Raji (cell line): Measurements from ENCODE around the gene PLEKHA5.

Source experiments
- POLR2A ChIP-seq: IDR thresholded peaks from 2 replicates; pipeline ENCODE4 v1.6.1; 2011; ENCODE audit warnings: low read depth, low read length, control low read depth; ENCODE audit not compliant: insufficient read depth

Gene PLEKHA5

GRCh38 chr12:19203013-19203412 is 73.5 kb downstream of the PLEKHA5 start:
- TF ChIP-seq POLR2A = no peak

- TF ChIP-seq POLR2A = no peak
Observed at GRCh38 chr12:19203539-19204506, 74.3 kb downstream of the PLEKHA5 start.

GRCh38 chr12:19205120-19205519 is 75.6 kb downstream of the PLEKHA5 start:
- TF ChIP-seq POLR2A = no peak

GRCh38 chr12:19206493-19207077 is 77.1 kb downstream of the PLEKHA5 start:
- TF ChIP-seq POLR2A = no peak

GRCh38 chr12:19208456-19208855 is 78.9 kb downstream of the PLEKHA5 start:
- TF ChIP-seq POLR2A = no peak

GRCh38 chr12:19209661-19210060 is 80.1 kb downstream of the PLEKHA5 start:
- TF ChIP-seq POLR2A = no peak

- no peak for TF ChIP-seq POLR2A
Observed at GRCh38 chr12:19211802-19212201, 82.3 kb downstream of the PLEKHA5 start.

- no peak for TF ChIP-seq POLR2A
Observed at GRCh38 chr12:19212245-19212644, 82.7 kb downstream of the PLEKHA5 start.

- no peak for TF ChIP-seq POLR2A
Observed at GRCh38 chr12:19214020-19214419, 84.5 kb downstream of the PLEKHA5 start.

- TF ChIP-seq POLR2A = no peak
Observed at GRCh38 chr12:19215115-19215514, 85.6 kb downstream of the PLEKHA5 start.

GRCh38 chr12:19217446-19217845 is 87.9 kb downstream of the PLEKHA5 start:
- TF ChIP-seq POLR2A = no peak

GRCh38 chr12:19220205-19220604 is 90.7 kb downstream of the PLEKHA5 start:
- no peak for TF ChIP-seq POLR2A

- no peak for TF ChIP-seq POLR2A
Observed at GRCh38 chr12:19220852-19221466, 91.4 kb downstream of the PLEKHA5 start.

GRCh38 chr12:19222558-19222957 is 93.0 kb downstream of the PLEKHA5 start:
- TF ChIP-seq POLR2A = no peak

- no peak for TF ChIP-seq POLR2A
Observed at GRCh38 chr12:19223018-19223417, 93.5 kb downstream of the PLEKHA5 start.

- TF ChIP-seq POLR2A = no peak
Observed at GRCh38 chr12:19223695-19224094, 94.2 kb downstream of the PLEKHA5 start.
